ENCODE data around the gene AUTS2. TPM values are rescaled to one million over a fixed set of nuclear protein-coding genes. Genes with fewer than 3 reads are reported as not detected.

The AUTS2 gene
- total RNA-seq, 1 experiment from 2014 or later, result 2.5 TPM

GRCh38 chr7:69746383-69746782, 148.1 kb downstream of the AUTS2 start:
- H3K9me3 ChIP-seq (ENCODE audit: control insufficient read depth, insufficient read depth, low read depth, low read length), result no peaks in the 10 kb centered on the region
- intact Hi-C loops (cut with micrococcal nuclease; ENCODE audit: unreplicated experiment), result no loop called here
- H3K36me3 ChIP-seq (ENCODE audit: control insufficient read depth, insufficient read depth, low read length), result no peaks in the 10 kb centered on the region
- BruUV-seq (replicated peaks), result no TSS peak
- CTCF ChIA-PET, result no interaction called here
- H3K4me1 ChIP-seq (ENCODE audit: control insufficient read depth, insufficient read depth, low read length), result no peaks in the 10 kb centered on the region
- DNase-seq (ENCODE audit: low read depth, low spot score) (no peak), ATAC-seq (no peak)
- POLR2A ChIA-PET, result no interaction called here
- H3K4me3 ChIP-seq (ENCODE audit: low read depth in 2 of 2, low read length in 2 of 2), result no peak overlapping the region
- no peaks in the 10 kb centered on the region for H3K27me3 ChIP-seq (ENCODE audit: control insufficient read depth, insufficient read depth, low read length)
- in situ Hi-C loops (cut with HindIII; ENCODE audit: low pct_unique_long_range_greater_than_20kb, low sequenced_read_pairs), result no loop called here
- TF ChIP-seq TCF7L2 (IDR thresholded peaks at IDR 0.05; ENCODE audit: low read depth, low read length) (no peak), POLR2AphosphoS5 (IDR thresholded peaks at IDR 0.05; ENCODE audit: low read depth, low read length) (no peak), CTCF (IDR thresholded peaks at IDR 0.05) (no peak), SIN3A (IDR thresholded peaks at IDR 0.05; ENCODE audit: borderline replicate concordance, insufficient read depth, low read depth, low read length) (no peak), REST (IDR thresholded peaks at IDR 0.05; ENCODE audit: insufficient read depth in 1 of 2, low read depth in 2 of 2, low read length in 1 of 2) (no peak)
- no peak overlapping the region for H3K27ac ChIP-seq (ENCODE audit: low read length)

GRCh38 chr7:69747144-69747543, 148.9 kb downstream of the AUTS2 start:
- no peaks in the 10 kb centered on the region for H3K36me3 ChIP-seq (ENCODE audit: control insufficient read depth, insufficient read depth, low read length)
- H3K4me1 ChIP-seq (ENCODE audit: control insufficient read depth, insufficient read depth, low read length), result no peaks in the 10 kb centered on the region
- no peak for DNase-seq (ENCODE audit: low read depth, low spot score)
- ATAC-seq, result no peak
- TF ChIP-seq CTCF (IDR thresholded peaks at IDR 0.05), result no peak
- no peak for TF ChIP-seq TCF7L2 (IDR thresholded peaks at IDR 0.05; ENCODE audit: low read depth, low read length)
- no peak for TF ChIP-seq POLR2AphosphoS5 (IDR thresholded peaks at IDR 0.05; ENCODE audit: low read depth, low read length)
- TF ChIP-seq SIN3A (IDR thresholded peaks at IDR 0.05; ENCODE audit: borderline replicate concordance, insufficient read depth, low read depth, low read length), result no peak
- TF ChIP-seq REST (IDR thresholded peaks at IDR 0.05; ENCODE audit: insufficient read depth in 1 of 2, low read depth in 2 of 2, low read length in 1 of 2), result no peak
- CTCF ChIA-PET, result no interaction called here
- H3K9me3 ChIP-seq (ENCODE audit: control insufficient read depth, insufficient read depth, low read depth, low read length), result no peaks in the 10 kb centered on the region
- no peaks in the 10 kb centered on the region for H3K27me3 ChIP-seq (ENCODE audit: control insufficient read depth, insufficient read depth, low read length)
- POLR2A ChIA-PET, result no interaction called here
- in situ Hi-C loops (cut with HindIII; ENCODE audit: low pct_unique_long_range_greater_than_20kb, low sequenced_read_pairs) (no loop called here), intact Hi-C loops (cut with micrococcal nuclease; ENCODE audit: unreplicated experiment) (no loop called here)
- no TSS peak for BruUV-seq (replicated peaks)
- no peak overlapping the region for H3K4me3 ChIP-seq (ENCODE audit: low read depth in 2 of 2, low read length in 2 of 2)
- no peak overlapping the region for H3K27ac ChIP-seq (ENCODE audit: low read length)

All from Panc1 (cell line).